Pancreas (tissue), 10 donors: ENCODE results near the gene ARHGEF25. TPM values are rescaled to one million over a fixed set of nuclear protein-coding genes. Genes with fewer than 3 reads are reported as not detected.
"Not testable (repeated sequence)": the region's sequence is repeated elsewhere in the genome, so short reads cannot be mapped to it uniquely, and the experiment has no call there.

Source experiments
- ATAC-seq, 4 donors: fragments of 200-7000 bp; cut with Tn5 transposase; one replicate each; pipeline versions ENCODE4 v1.8.0 to v1.9.1; 2020; ENCODE audit warnings: mild to moderate bottlenecking in 4 of 4, moderate library complexity in 4 of 4
- DNase-seq, 6 donors: peaks; one replicate each; pipeline ENCODE4 v3.0.0-alpha.2; 2020
- FAIRE-seq: peaks from 2 replicates; lab custom pipeline; 2012; peaks lifted over from hg19 to GRCh38; lab: Jason Lieb, UNC
- H3K27ac ChIP-seq, 4 donors: fragments of 200-600 bp; sonication (generic); 1 replicate in 3 of 4; 2 replicates in 1 of 4; pipeline versions ENCODE4 v1.5.0 to v1.8.0; 2020
- H3K27me3 ChIP-seq, 4 donors: fragments of 200-600 bp; one replicate each; pipeline ENCODE4 v1.8.0; 2021
- H3K36me3 ChIP-seq, 3 donors: fragments of 200-600 bp; sonication (generic) in 1 of 3; one replicate each; pipeline versions ENCODE4 v1.5.0 to v1.8.0; 2020 to 2021
- H3K4me1 ChIP-seq, 3 donors: fragments of 200-600 bp; one replicate each; pipeline ENCODE4 v1.8.0; 2021
- H3K4me3 ChIP-seq, 4 donors: fragments of 200-600 bp; sonication (generic) in 2 of 4; one replicate each; pipeline versions ENCODE4 v1.5.0 to v1.8.0; 2020 to 2021
- H3K9me3 ChIP-seq, 4 donors: fragments of 200-600 bp; one replicate each; pipeline ENCODE4 v1.8.0; 2021
- WGBS, 2 donors: extraction: QIAGEN DNeasy Blood & Tissue Kit; methylation state at CpG; one replicate each; pipeline ENCODE4 v1.1.7; 2013; 5-methylcytosine and 5-hydroxymethylcytosine counted together
- intact Hi-C, 3 donors: fragments of 100-400 bp; cut with DNase I; formaldehyde crosslinking; loops; one replicate each; pipeline versions ENCODE4 v1.11.1 to v1.14.2; 2022
- polyA plus RNA-seq, 2 donors: library from polyadenylated mRNA; stranded (reverse); fragments of 200-250 nt; gene quantifications; one replicate each; pipeline ENCODE4 v1.2.3, GENCODE V29; 2013
- total RNA-seq, 6 donors: library from RNA; stranded (reverse); fragmentation: NEBNext Ultra II Directional in 4 of 6; extraction: Animal tissue kit (Norgen Biotek cat#: 25700) in 4 of 6; gene quantifications; one replicate each; pipeline versions ENCODE4 v1.2.1 to v1.2.4, GENCODE V29; 2021 to 2023
- TF ChIP-seq, protein P1 (sequence below), 4 donors: fragments of 200-600 bp; sonication (generic) in 3 of 4; IDR thresholded peaks; one replicate each; pipeline versions ENCODE4 v1.5.0 to v1.8.0; 2021; ENCODE audit warnings: antibody characterized with exemption in 4 of 4
- donor health status: healthy with polysubstance abuse.
- donor health status: DM: no; HTN: no; CAD: no; lungs with moderate emphysema.
- donor health status: DM: no; HTN: no; CAD: no.
- donor health status: control.
- donor health status: control.
- donor health status: Bipolar disorder and iron deficiency.
- donor health status: DM: yes; HTN: yes; CAD: no.
- donor health status: DM: no; HTN: no; CAD: no.
- donor health status: DM: no; HTN: no; CAD: no.
- donor health status: DM: yes; HTN: yes; CAD: no.

The ARHGEF25 gene
- total and polyA plus RNA-seq, 8 donors = 1.8 to 22.1 (median 4.2) TPM

DNA sequence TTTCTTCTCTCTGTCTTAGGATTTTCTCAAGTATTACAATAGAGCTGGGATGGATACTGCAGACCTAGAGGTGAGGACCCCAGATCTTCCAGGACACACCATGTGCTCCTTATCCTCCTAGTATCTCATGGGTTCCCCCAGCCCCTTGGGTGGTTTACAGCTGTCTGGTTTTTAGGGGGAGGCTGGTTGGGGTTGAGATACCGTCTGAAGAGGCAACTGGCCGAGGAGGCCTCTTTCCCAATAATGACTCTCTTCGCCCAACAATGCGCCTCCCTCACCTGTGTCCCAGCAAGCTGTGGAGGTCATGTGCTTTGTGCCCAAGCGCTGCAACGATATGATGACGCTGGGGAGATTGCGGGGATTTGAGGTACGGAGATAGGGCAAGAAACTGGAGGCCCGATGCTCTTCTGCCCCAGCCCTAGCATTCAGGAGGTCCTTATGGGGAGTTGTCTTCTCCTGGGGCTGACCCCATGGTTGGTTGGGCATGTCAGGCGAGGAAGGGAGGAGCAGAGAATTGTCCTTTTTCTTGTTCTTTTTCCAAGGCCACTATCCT is 3.8 kb downstream of the ARHGEF25 start:
- intact Hi-C loops = no loop called here
- Histone ChIP-seq H3K4me1 (no peaks in the 10 kb centered on the region), H3K4me3 (no peak overlapping the region), H3K27me3 (peaks cover 0 to 3% (median 0%) of the 10 kb centered on the region in 4 donors), H3K9me3 (no peaks in the 10 kb centered on the region), H3K27ac (no peak overlapping the region), H3K36me3 (no peaks in the 10 kb centered on the region)
- 84% methylated on average over 11 of the region's 11 CpGs for WGBS, 2 donors
- FAIRE-seq (no peak), ATAC-seq (no peak), DNase-seq (no peak)
- TF ChIP-seq, protein P1, sequence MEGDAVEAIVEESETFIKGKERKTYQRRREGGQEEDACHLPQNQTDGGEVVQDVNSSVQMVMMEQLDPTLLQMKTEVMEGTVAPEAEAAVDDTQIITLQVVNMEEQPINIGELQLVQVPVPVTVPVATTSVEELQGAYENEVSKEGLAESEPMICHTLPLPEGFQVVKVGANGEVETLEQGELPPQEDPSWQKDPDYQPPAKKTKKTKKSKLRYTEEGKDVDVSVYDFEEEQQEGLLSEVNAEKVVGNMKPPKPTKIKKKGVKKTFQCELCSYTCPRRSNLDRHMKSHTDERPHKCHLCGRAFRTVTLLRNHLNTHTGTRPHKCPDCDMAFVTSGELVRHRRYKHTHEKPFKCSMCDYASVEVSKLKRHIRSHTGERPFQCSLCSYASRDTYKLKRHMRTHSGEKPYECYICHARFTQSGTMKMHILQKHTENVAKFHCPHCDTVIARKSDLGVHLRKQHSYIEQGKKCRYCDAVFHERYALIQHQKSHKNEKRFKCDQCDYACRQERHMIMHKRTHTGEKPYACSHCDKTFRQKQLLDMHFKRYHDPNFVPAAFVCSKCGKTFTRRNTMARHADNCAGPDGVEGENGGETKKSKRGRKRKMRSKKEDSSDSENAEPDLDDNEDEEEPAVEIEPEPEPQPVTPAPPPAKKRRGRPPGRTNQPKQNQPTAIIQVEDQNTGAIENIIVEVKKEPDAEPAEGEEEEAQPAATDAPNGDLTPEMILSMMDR (IDR thresholded peaks at IDR 0.05) = no peak

DNA sequence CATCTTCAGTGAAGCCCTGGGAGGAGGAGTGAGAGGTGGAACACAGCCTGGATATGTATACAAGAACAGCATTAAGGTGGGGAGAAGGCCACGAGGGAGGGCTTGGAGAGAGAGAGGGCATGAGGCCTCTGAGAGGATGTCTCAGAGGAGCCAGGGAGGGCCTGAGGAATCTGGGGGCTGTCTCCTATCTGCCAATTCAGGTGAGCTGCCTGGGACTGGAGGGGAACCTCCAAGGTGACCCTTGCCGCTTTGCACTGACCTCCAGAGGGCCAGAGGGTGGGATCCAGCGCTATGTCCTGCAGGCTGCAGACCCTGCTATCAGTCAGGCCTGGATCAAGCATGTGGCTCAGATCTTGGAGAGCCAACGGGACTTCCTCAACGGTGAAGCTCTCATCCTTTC is 4.4 kb downstream of the ARHGEF25 start:
- TF ChIP-seq, protein P1 (IDR thresholded peaks at IDR 0.05) = no peak
- H3K9me3 ChIP-seq = no peaks in the 10 kb centered on the region
- 83 to 85% methylated on average over 5 of the region's 5 CpGs for WGBS, 2 donors
- peaks cover 0 to 9% (median 2%) of the 10 kb centered on the region in 4 donors for H3K27me3 ChIP-seq
- H3K36me3 ChIP-seq = no peaks in the 10 kb centered on the region
- DNase-seq = no peak
- no peak overlapping the region for H3K27ac ChIP-seq
- intact Hi-C loops = no loop called here
- H3K4me3 ChIP-seq = no peak overlapping the region
- no peak for FAIRE-seq
- H3K4me1 ChIP-seq = no peaks in the 10 kb centered on the region
- no peak for ATAC-seq

DNA sequence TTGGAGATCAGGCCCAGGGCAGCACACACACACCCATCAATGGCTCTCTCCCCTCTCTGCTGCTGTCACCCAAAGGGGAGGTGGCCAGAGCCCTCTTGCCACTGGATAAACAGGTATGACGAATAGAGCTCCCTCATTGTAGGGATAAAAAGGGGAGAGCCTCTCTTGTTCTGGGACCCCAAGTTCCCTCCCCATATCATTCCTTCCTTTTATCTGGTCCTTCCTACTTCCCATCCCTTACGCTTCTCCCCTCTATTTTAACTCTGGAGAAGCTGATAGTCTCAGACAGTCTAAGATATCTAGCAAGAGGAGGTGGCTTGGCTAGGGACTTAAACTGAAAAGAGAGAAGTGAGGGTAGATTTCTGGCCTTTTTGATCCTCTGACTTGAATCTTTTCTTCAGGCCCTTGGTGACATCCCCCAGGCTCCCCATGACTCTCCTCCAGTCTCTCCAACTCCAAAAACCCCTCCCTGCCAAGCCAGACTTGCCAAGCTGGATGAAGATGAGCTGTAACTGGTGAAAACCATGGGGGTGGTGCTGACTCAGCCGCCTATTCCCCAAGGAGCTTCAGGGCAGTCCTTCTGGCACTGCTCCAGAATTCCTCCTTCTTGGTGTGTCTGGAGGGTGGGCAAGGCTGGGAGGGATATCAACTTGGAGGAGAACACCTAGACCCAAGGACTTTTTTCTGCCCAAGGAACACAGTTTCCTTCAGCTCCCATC is 5.3 kb downstream of the ARHGEF25 start:
- 85 to 94% methylated on average over 3 of the region's 3 CpGs for WGBS, 2 donors
- Histone ChIP-seq H3K36me3 (no peaks in the 10 kb centered on the region), H3K27ac (no peak overlapping the region), H3K4me1 (peaks cover 0 to 3% (median 0%) of the 10 kb centered on the region in 3 donors), H3K9me3 (no peaks in the 10 kb centered on the region), H3K4me3 (no peak overlapping the region), H3K27me3 (peaks cover 0 to 9% (median 5%) of the 10 kb centered on the region in 4 donors)
- FAIRE-seq (no peak), ATAC-seq (no peak), DNase-seq (no peak)
- intact Hi-C loops = no loop called here
- TF ChIP-seq, protein P1 (IDR thresholded peaks at IDR 0.05) = no peak

DNA sequence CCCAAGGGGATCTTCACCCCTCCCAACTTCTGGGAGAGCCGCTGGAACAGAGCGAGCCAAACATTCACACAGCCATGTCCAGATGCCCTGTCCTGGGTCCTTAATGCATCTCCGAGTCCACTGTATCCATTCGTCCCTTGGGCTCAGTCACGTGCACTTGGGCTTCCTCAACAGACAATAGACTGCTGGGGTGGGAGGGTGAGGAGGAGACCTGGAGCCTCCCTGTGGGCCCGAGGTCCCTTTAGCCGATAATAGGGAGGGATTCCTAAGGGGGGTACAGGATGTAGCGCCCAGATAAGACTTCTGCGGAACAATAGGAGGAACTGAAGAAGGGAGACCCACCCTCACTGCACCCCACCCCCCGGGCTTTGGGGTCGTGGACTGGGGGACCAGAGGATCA is 6.7 kb downstream of the ARHGEF25 start:
- TF ChIP-seq, protein P1 (IDR thresholded peaks at IDR 0.05) = no peak
- no peak for FAIRE-seq
- H3K4me3 ChIP-seq = no peak overlapping the region
- H3K27me3 ChIP-seq = peaks cover 0 to 9% (median 6%) of the 10 kb centered on the region in 4 donors
- ATAC-seq = no peak
- no peaks in the 10 kb centered on the region for H3K36me3 ChIP-seq
- WGBS, 2 donors = 61 to 62% methylated on average over 11 of the region's 11 CpGs
- H3K27ac ChIP-seq = no peak overlapping the region
- intact Hi-C loops = loop anchor here in 1 of 3 donors (2.0 kb wide), 1 partner anchor 37 kb away; no protein-coding TSS in a partner anchor
- no peaks in the 10 kb centered on the region for H3K9me3 ChIP-seq
- DNase-seq = no peak
- peaks cover 0 to 3% (median 0%) of the 10 kb centered on the region in 3 donors for H3K4me1 ChIP-seq

DNA sequence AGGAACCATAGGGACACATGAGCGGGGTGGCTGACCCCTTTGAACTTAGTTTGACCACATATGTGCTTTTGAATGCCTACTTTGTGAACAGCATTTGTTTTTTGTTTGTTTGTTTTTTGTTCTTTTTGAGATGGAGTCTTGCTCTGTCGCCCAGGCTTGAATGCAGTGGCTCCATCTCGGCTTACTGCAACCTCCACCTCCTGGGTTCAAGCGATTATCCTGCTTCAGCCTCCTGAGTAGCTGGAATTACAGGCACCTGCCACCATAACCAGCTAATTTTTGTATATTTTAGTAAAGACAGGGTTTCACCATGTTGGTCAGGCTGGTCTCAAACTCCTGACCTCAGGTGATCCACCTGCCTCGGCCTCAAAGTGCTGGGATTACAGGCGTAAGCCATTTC is 7.2 kb downstream of the ARHGEF25 start:
- not testable (repeated sequence) for DNase-seq, H3K9me3 ChIP-seq, H3K4me3 ChIP-seq, FAIRE-seq, H3K27ac ChIP-seq, H3K4me1 ChIP-seq, ATAC-seq, H3K36me3 ChIP-seq
- peaks cover 0 to 14% (median 6%) of the 10 kb centered on the region in 4 donors for H3K27me3 ChIP-seq
- intact Hi-C loops = loop anchor here in 1 of 3 donors (2.0 kb wide), 1 partner anchor 38 kb away; no protein-coding TSS in a partner anchor
- 93 to 97% methylated on average over 6 of the region's 6 CpGs for WGBS, 2 donors
